HepG2 (cell line): Measurements from ENCODE around the gene TCEA3. TPM values are rescaled to one million over a fixed set of nuclear protein-coding genes. Genes with fewer than 3 reads are reported as not detected.

Source experiments
- AKNA ChIP-seq: sonication (generic); formaldehyde crosslinking; IDR thresholded peaks from 2 replicates; pipeline ENCODE4 v1.4.0; 2020; ENCODE audit warnings: missing genetic modification reagents, borderline replicate concordance
- CTCF ChIP-seq: sonication (generic); formaldehyde crosslinking; IDR thresholded peaks from 2 replicates; pipeline ENCODE4 v1.5.0; 2020; ENCODE audit warnings: mild to moderate bottlenecking, missing genetic modification reagents, moderate library complexity
- FUBP1 ChIP-seq: sonication (generic); formaldehyde crosslinking; IDR thresholded peaks from 2 replicates; pipeline ENCODE4 v1.5.1; 2020; ENCODE audit warnings: missing genetic modification reagents, mild to moderate bottlenecking, borderline replicate concordance
- KAT8 ChIP-seq: IDR thresholded peaks from 2 replicates; pipeline ENCODE4 v1.6.1; 2016; ENCODE audit warnings: missing genetic modification reagents, missing compliant biosample characterization
- RNF2 ChIP-seq: fragments of 450-650 bp; conservative IDR thresholded peaks from 2 replicates; pipeline ENCODE4 v1.6.1; 2016; ENCODE audit warnings: low read depth
- ZFP37 ChIP-seq: sonication (generic); formaldehyde crosslinking; IDR thresholded peaks from 2 replicates; pipeline ENCODE4 v1.4.0; 2020; ENCODE audit warnings: missing genetic modification reagents, borderline replicate concordance
- ZNF142 ChIP-seq: sonication (generic); formaldehyde crosslinking; IDR thresholded peaks from 2 replicates; pipeline ENCODE4 v1.4.0; 2020; ENCODE audit warnings: missing genetic modification reagents
- ZSCAN22 ChIP-seq: sonication (generic); formaldehyde crosslinking; IDR thresholded peaks from 2 replicates; pipeline ENCODE4 v1.4.0; 2020; ENCODE audit warnings: mild to moderate bottlenecking, missing genetic modification reagents
- polyA plus RNA-seq, 8 experiments: library from polyadenylated mRNA; depleted of rRNA in 3 of 8; stranded (reverse) in 7 of 8; unstranded in 1 of 8; fragments of >200 nt; fragmentation: Illumina TruSeq in 4 of 8; extraction: Trizol in 4 of 8; gene quantifications; 2 replicates each; pipeline versions ENCODE4 v1.2.1 to v1.2.3, GENCODE V29; 2011 to 2016; ENCODE audit warnings: low read depth in 4 of 8, missing spikeins in 1 of 8, mixed read lengths in 1 of 8; ENCODE audit not compliant: insufficient read depth in 1 of 8
- total RNA-seq, 5 experiments: library from RNA; depleted of rRNA; stranded (reverse); fragments of >200 nt; fragmentation: Illumina TruSeq; extraction: Trizol; gene quantifications; 2 replicates each; pipeline ENCODE4 v1.2.3, GENCODE V29; 2016; ENCODE audit warnings: low read depth in 1 of 5

The TCEA3 gene
- total and polyA plus RNA-seq, 2 of the 13 experiments (the other 11 are each of a cell fraction or from before 2014, with no cell fraction given) = 55.5 to 84.6 TPM

GRCh38 chr1:23423415-23424292 lies 894 bp downstream of the TCEA3 start (continued):
- TF ChIP-seq ZNF142 (CRISPR knock-in tag) (no peak), RNF2 (no peak), KAT8 (CRISPR knock-in tag) (no peak), CTCF (peak; percentile 18; the same call in 1 of the 2 replicates), FUBP1 (CRISPR knock-in tag) (no peak), AKNA (CRISPR knock-in tag) (no peak), ZFP37 (CRISPR knock-in tag) (peak; percentile 36; the same call in 1 of the 2 replicates), ZSCAN22 (CRISPR knock-in tag) (no peak)
